Vagina (tissue), 2 donors: ENCODE results near the gene JUN. TPM values are rescaled to one million over a fixed set of nuclear protein-coding genes. Genes with fewer than 3 reads are reported as not detected.

ENCODE experiments used
- DNase-seq, 2 donors: peaks; one replicate each; pipeline ENCODE4 v3.0.0-alpha.2; 2017; ENCODE audit errors: extremely low spot score in 2 of 2
- H3K27ac ChIP-seq: fragments of 200-600 bp; sonication (generic); one replicate; pipeline ENCODE4 v1.5.1; 2019
- H3K27me3 ChIP-seq: fragments of 200-600 bp; sonication (generic); one replicate; pipeline ENCODE4 v1.5.1; 2019
- H3K36me3 ChIP-seq, 2 donors: fragments of 200-600 bp; sonication (generic); one replicate each; pipeline ENCODE4 v1.5.1; 2017 to 2019
- H3K4me1 ChIP-seq: fragments of 200-600 bp; sonication (generic); one replicate; pipeline ENCODE4 v1.5.1; 2019
- H3K4me3 ChIP-seq, 2 donors: fragments of 200-600 bp; sonication (generic); 1 replicate in 1 of 2; 2 replicates in 1 of 2; pipeline ENCODE4 v1.5.1; 2016 to 2019
- H3K9me3 ChIP-seq: fragments of 200-600 bp; sonication (generic); one replicate; pipeline ENCODE4 v1.5.1; 2019
- CTCF ChIP-seq, 3 experiments: fragments of 450-650 bp in 2 of 3; fragments of 200-600 bp in 1 of 3; sonication (generic) in 1 of 3; IDR thresholded peaks; one replicate each; pipeline ENCODE4 v1.5.1; 2017 to 2019; ENCODE audit warnings: antibody characterized with exemption in 3 of 3, mild to moderate bottlenecking in 2 of 3, moderate library complexity in 2 of 3
- POLR2A ChIP-seq, 2 donors: fragments of 450-650 bp; IDR thresholded peaks; one replicate each; pipeline ENCODE4 v1.6.1; 2017; ENCODE audit warnings: antibody characterized with exemption in 2 of 2, mild to moderate bottlenecking in 2 of 2, moderate library complexity in 2 of 2
- POLR2AphosphoS5 ChIP-seq, 2 donors: sonication (generic); formaldehyde crosslinking; IDR thresholded peaks; one replicate each; pipeline ENCODE4 v1.9.0; 2017; ENCODE audit warnings: antibody characterized with exemption in 2 of 2, mild to moderate bottlenecking in 2 of 2, low read depth in 1 of 2; ENCODE audit not compliant: insufficient read depth in 1 of 2
- intact Hi-C: fragments of 100-400 bp; cut with DNase I; formaldehyde crosslinking; loops from one replicate; pipeline ENCODE4 v1.15.1; 2023
- total RNA-seq: library from RNA; depleted of rRNA; stranded (reverse); fragments of >200 nt; gene quantifications from one replicate; pipeline ENCODE4 v1.2.3, GENCODE V29; 2016

The JUN gene
- total RNA-seq, 1 donor from 2014 or later: 275 TPM

- DNase-seq: no peak
- TF ChIP-seq POLR2AphosphoS5 (IDR thresholded peaks at IDR 0.05; ENCODE audit: insufficient read depth in 1 of 2, low read depth in 1 of 2) (peak in 1 of 2 donors; percentile 20), CTCF (IDR thresholded peaks at IDR 0.05) (peak; percentile 54 to 83 (median 73)), POLR2A (IDR thresholded peaks at IDR 0.05) (no peak)
- Histone ChIP-seq H3K9me3 (no peaks in the 10 kb centered on the region), H3K27ac (no peak overlapping the region), H3K36me3 (no peaks in the 10 kb centered on the region), H3K27me3 (no peaks in the 10 kb centered on the region), H3K4me3 (no peak overlapping the region), H3K4me1 (peaks cover 11% of the 10 kb centered on the region)
- intact Hi-C loops: no loop called here
Observed at GRCh38 chr1:58768971-58769808, 14.7 kb downstream of the JUN start.

- TF ChIP-seq CTCF (IDR thresholded peaks at IDR 0.05): no peak
- TF ChIP-seq POLR2AphosphoS5 (IDR thresholded peaks at IDR 0.05; ENCODE audit: insufficient read depth in 1 of 2, low read depth in 1 of 2): no peak
- TF ChIP-seq POLR2A (IDR thresholded peaks at IDR 0.05): no peak
- DNase-seq: no peak
- H3K9me3 ChIP-seq: no peaks in the 10 kb centered on the region
- no peaks in the 10 kb centered on the region for H3K36me3 ChIP-seq
- H3K4me3 ChIP-seq: no peak overlapping the region
- H3K27ac ChIP-seq: no peak overlapping the region
- no peaks in the 10 kb centered on the region for H3K27me3 ChIP-seq
- intact Hi-C loops: no loop called here
- peaks cover 3% of the 10 kb centered on the region for H3K4me1 ChIP-seq
Observed at GRCh38 chr1:58768191-58768731, 15.6 kb downstream of the JUN start.

GRCh38 chr1:58767143-58767542, 16.7 kb downstream of the JUN start:
- Histone ChIP-seq H3K4me1 (no peaks in the 10 kb centered on the region), H3K36me3 (no peaks in the 10 kb centered on the region), H3K27ac (no peak overlapping the region), H3K9me3 (no peaks in the 10 kb centered on the region), H3K27me3 (no peaks in the 10 kb centered on the region), H3K4me3 (no peak overlapping the region)
- no peak for DNase-seq
- TF ChIP-seq POLR2A (IDR thresholded peaks at IDR 0.05): no peak
- intact Hi-C loops: no loop called here

- H3K36me3 ChIP-seq: no peaks in the 10 kb centered on the region
- no peaks in the 10 kb centered on the region for H3K4me1 ChIP-seq
- H3K27me3 ChIP-seq: no peaks in the 10 kb centered on the region
- intact Hi-C loops: no loop called here
- H3K4me3 ChIP-seq: no peak overlapping the region
- TF ChIP-seq POLR2AphosphoS5 (IDR thresholded peaks at IDR 0.05; ENCODE audit: insufficient read depth in 1 of 2, low read depth in 1 of 2): no peak
- TF ChIP-seq CTCF (IDR thresholded peaks at IDR 0.05): no peak
- no peak for DNase-seq
- no peak overlapping the region for H3K27ac ChIP-seq
- no peaks in the 10 kb centered on the region for H3K9me3 ChIP-seq
Observed at GRCh38 chr1:58765441-58765840, 18.4 kb downstream of the JUN start.

GRCh38 chr1:58765006-58765405, 18.8 kb downstream of the JUN start:
- Histone ChIP-seq H3K4me1 (no peaks in the 10 kb centered on the region), H3K27ac (no peak overlapping the region), H3K27me3 (no peaks in the 10 kb centered on the region), H3K9me3 (no peaks in the 10 kb centered on the region), H3K4me3 (no peak overlapping the region), H3K36me3 (no peaks in the 10 kb centered on the region)
- TF ChIP-seq POLR2A (IDR thresholded peaks at IDR 0.05) (no peak), CTCF (IDR thresholded peaks at IDR 0.05) (no peak), POLR2AphosphoS5 (IDR thresholded peaks at IDR 0.05; ENCODE audit: insufficient read depth in 1 of 2, low read depth in 1 of 2) (no peak)
- intact Hi-C loops: no loop called here
- DNase-seq: no peak
